ENCODE measurements around the gene RUNX3. TPM values are rescaled to one million over a fixed set of nuclear protein-coding genes. Genes with fewer than 3 reads are reported as not detected.
"Not testable (repeated sequence)": the region's sequence is repeated elsewhere in the genome, so short reads cannot be mapped to it uniquely, and the experiment has no call there.

Gene RUNX3
- total RNA-seq, 1 donor from 2014 or later: 98.8 TPM

DNA sequence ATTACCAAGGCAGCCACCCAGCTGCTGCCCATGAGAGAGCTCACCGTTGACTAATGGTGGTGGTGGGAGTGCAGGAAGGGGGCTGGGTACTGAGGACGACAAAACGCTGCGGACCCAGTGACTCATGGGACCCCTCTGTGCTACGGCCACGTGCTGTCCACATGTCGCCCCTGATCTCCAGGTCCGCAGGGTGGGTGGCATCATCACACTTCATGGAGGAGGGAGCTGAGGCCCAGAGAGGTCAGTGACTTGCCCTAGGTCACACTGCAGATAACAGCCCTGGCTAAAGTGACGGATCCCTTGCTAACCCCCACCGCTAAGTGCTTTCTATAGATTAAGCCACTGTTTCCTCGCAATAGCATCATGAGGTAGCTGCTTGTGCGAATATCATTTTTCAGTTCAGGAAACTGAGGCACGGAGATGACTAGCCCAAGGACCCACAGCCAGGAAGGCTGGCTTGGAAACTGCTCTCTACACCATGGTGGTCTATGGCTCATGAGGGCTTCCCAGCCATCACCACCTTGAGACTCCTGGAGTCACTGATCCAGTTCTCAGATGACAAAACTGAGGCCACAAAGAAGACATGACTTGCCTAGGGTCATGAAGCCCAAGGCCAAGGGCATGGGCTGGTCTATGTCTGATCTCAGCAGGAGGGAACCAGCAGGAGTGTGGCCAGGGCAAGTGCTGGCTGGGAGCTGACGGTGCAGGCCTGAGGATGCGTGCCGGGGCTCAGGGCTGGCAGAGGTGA is 12.6 kb downstream of the RUNX3 start:
- intact Hi-C loops (cut with micrococcal nuclease): no loop called here

DNA sequence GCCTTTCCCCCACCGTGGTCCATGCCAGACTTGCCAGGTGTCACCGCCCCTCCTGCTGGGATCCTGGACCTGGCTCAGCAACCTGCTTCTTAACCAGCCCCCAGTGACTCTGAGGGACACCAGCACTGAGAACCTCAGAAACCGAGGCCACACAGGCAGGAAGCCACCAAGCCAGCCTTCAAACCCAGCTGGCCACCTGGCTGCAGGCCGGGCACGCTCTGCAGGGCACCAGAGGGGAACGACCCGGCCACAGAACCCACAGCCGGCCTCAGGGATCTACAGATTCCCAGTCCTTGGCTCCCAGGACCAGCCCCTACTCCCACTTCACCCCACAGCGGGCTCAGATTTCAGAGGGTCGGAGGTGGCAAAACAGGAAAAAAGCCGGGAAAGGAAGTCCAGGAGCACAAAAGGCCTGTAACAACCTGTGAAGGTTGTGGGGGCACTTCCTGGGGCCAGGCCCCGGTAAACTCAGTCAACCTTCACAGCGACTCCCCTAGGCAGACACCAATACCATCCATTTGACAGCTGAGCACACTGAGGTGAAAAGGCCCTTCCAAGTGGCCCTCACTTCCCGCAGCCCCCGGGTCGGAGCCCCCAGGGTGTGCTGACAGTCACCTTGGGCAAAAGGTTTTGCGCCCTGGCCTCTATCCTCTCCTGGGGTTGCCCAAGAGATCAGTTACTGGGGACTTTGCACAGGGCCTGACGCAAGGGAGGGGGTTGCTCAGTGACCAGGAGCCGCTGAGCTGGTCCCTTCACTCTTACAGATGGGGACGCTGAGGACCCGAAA is 14.1 kb downstream of the RUNX3 start:
- intact Hi-C loops (cut with micrococcal nuclease): no loop called here

DNA sequence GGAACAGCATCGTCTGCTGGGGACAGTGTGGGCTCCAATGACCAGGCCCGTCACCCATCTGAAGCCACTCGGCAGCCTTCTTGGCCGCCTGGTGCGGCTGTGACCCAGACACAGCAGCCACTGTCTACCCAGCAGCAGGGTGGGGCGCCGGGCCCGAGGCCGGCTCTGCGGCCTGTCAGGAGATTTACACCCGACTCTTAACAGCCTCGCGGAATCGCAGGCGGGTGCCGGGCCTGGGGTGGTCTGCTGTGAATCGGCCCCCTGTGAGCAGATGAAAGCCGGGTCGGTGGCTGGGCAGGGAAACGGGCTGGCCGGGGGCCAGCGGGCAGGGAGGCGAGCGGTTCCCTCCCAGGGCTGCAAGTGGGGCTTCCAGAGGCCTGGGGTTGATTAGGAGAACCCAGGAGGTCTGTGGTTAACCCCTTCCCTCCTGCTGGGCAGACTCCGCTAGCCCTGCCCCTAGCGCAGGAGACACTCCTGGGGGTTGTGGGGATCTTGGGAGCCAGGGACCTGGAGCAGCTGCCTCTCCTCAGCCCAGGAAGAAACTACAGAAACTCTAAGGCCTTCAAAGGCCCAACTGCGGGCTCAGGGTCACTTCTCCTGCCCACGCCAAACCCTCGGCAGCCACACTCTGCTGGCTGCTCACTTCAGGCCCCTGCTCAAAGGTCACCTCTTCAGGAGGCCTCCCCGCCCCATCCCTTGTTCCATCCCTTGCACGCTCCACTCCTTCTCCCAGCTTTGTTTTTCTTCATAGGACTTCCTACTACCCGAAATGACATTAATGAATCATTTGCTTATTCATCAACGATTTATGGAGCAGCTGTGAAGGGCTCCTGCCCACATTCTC is 15.6 kb downstream of the RUNX3 start:
- intact Hi-C loops (cut with micrococcal nuclease): loop anchor here (5.0 kb wide), 1 partner anchor 67 kb away; no protein-coding TSS in a partner anchor

DNA sequence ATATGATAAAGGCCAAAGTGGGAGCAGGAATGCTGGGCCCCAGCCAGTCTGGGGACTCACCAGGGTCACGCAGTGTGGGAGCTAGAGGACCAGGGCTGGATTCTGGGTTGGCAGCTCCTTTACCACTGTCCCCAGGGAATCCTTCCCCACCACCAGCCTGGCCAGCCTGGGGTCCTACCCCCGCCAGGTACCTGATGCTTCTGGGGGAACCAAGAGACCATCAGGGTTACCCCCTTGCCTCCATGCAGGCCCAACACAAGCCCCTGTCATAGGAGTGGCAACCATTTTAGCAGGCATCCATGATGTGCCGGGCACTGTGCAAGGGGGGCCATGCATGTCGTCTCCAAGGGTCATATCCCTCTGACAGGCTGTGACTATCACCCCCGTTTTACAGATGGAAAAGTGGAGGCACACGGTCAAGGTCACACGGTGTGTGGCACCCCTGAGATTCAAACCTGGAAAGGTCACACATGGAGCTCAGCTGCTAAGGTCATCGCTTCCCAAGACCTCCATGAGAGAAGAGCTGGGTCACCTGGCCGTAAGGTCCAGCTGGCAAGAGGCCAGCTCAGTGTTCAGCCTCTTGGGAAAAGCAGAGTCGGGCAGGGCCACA is 16.4 kb downstream of the RUNX3 start:
- intact Hi-C loops (cut with micrococcal nuclease): loop anchor here (5.0 kb wide), 1 partner anchor 66 kb away; no protein-coding TSS in a partner anchor

DNA sequence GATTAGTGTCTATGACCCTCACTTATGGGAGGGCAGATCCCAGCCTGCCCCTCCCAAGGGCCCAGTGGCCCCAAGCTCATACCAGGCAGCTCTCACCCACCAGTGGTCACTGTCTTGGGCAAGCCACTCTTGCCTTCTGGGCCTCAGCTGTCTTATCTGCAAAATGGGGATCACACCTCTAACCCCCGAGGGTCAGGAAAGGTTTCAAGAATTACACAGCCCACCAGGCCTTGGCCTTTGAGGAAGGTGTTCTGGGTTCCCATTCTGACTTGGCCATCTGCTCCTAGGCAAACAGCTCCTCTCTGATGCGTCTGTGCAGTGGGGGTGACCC is 16.8 kb downstream of the RUNX3 start:
- intact Hi-C loops (cut with micrococcal nuclease): loop anchor here (5.0 kb wide), 1 partner anchor 66 kb away; no protein-coding TSS in a partner anchor

DNA sequence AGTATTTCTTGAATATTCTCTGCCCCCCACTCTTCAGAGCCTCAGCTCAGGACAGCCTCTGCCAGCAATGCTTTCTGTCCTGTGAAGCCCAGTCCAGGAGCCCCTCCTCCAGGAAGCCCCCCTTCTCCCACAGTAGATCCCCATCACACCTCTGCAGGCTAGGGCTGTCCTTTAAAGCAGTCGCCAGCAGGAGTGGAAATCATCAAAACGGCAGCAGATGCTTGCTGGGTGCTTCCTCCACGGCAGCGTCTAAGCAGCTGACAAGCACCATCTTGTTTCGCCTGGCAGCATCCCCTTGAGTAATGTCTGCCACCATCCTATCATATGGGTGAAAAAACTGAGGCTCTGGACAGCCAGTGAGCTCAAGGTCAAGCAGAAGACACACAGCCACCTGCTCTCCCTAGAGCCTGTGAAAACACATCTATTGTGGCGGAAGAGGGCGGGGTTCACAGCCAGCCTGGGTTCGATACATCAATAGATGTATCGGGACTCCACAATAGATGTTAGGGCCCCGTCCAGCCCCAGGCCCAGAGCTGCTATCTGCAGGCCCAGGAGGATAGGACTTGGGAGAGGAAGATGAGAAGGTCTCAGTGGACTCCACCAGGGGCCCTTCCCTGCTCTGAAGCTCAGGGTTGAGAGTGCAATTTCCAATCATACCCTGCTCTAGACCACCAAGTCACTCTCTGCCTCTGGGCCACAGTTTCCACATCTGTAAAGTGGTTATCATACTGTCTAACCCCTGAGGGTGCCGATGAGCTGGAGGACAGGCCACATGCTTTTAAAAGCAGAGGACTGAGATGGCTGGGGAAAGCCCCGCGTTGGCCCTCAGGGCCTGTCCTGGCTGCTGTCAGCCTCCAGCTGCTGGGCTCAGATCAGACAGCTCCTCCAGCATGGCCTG is 17.5 kb downstream of the RUNX3 start:
- intact Hi-C loops (cut with micrococcal nuclease): loop anchor here (5.0 kb wide), 1 partner anchor 65 kb away; no protein-coding TSS in a partner anchor

DNA sequence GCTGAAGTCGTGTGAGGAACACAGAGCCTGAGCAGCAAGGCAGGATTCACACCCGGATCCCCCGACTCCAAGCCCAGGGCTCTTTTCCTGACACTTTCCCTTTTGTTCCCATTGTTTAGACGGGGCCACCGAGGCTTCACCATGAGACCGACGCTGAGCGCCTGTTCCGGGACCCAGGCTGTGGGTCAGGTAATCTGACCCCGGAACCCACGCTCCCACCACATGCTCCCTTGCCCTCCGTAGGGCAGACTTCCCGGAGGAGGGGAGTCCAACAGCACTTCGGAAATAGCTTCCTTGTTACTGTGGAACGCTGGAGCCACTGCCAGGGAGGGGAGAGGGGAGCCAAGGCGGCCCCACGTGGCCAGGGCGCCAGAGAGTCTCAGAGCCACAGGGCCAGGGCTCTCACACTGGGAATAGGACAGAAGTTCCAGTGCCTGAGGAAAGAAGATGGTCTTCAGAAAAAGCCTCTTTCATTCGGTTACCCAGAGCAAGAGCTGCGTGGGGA is 18.4 kb downstream of the RUNX3 start:
- intact Hi-C loops (cut with micrococcal nuclease): loop anchor here (5.0 kb wide), 1 partner anchor 64 kb away; no protein-coding TSS in a partner anchor

DNA sequence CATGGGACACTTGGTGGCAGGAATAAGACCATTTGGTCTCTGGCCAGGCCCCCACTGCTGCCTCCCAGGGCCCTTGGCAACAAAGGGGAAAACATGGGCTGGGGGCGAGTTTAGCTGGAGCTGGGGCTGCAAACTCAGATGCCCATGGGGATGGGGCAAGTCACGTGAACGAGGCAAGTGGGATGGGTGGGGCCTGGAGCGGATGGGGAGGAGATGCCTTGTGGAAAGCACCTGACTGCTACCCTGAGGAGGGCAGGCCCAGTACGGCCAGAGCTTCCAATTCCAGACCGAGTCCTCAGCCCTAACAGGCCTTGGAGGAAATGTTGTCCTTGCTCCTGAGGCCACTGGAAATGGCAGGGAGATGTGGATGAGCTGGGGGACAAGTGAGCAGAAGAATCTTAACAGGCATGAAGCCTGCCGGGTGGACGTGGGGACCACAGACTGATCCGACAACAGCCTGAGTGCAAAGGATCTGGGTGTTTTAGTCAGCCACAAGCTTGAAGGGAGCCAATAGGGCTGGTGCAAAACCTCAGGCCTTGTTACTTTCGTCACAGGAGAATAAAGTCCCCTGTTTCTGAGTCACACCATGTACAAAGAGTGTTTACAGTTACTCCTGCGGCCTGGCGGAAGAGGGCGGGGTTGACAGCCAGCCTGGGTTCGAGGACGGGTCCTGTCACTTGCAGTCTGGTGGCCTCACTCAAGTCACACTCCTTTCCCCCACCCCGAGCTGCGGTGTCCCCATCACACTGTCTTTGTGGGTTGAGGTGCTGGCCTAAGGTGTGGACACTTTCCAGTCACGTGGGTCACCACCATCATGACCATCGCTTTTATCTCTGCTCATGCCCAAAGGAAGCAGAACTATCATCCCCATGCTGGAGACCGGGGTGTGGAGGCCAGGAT is 19.1 kb downstream of the RUNX3 start:
- intact Hi-C loops (cut with micrococcal nuclease): loop anchor here (5.0 kb wide), 1 partner anchor 64 kb away; no protein-coding TSS in a partner anchor

DNA sequence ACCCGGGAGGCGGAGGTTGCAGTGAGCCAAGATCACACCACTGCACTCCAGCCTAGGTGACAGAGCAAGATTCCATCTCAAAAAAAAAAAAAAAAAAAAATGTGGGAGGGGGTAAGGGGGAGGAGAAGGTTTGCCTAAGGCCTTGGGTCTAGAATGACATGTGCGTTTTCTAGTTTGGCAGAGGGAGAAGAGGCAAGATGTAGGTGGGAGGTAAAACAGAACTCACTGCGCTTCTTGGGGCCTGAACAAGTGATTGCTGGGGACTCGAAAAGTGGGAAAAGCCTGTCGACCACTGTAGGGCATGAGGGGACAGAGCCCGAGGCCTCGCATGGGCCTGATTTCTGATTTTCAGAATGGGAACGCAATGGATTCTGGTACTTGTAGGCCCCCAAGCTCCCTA is 19.9 kb downstream of the RUNX3 start:
- intact Hi-C loops (cut with micrococcal nuclease): loop anchor here (5.0 kb wide), 1 partner anchor 63 kb away; no protein-coding TSS in a partner anchor

DNA sequence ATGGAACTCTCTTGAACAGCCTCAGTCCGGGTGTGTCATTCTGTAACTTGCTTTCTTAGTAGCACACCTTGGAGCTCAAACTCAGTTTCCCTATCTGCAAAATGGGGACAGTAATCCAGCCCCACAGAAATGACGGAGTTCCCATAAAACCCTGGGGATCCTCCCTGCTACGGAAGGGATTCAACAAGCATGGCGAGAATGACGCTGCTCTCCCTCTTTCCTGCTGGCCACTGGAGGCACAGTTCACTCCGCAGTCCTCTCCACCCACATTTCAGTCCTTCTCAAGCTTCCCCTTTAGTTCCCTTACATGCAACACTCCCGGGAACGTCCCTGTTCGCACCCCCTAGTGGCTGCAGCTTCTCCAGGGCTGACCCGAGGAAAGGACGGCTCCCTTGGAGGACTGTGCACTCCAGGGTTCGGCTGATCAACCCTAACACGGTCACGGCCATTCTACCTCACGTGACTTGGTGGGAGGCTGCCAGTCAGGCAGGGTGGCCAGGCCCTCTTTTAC is 20.6 kb downstream of the RUNX3 start:
- intact Hi-C loops (cut with micrococcal nuclease): no loop called here

DNA sequence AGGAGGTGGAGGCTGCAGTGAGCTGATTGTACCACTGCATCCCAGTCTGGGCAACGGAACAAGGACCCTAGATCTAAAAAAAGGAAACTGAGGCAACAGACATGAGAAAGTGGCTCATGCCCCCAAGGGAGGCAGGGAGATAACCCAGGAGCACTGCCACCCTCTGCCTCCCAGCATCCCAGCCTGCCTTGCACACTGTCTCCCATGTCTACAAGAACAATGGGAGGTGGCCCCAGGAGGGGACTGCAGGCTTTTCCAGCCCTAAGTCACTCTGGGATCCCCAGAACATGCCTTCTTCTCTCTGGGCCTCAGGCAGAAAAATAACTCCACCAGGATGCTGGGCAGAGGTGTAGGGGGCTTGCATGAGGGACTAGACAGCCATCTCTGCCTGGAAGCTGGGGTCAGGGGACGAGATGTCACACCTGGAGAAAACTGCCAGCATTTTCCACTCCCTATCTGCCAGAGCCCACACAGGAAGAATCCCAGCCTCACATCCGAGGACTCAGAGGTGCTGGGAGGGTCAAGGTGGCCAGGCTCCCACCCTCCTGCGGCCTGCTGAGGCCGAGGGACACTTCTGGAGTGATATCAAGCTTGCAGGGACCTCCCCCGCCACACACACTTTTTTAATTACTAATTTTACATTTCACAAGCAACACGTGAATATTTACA is 21.4 kb downstream of the RUNX3 start:
- intact Hi-C loops (cut with micrococcal nuclease): no loop called here

DNA sequence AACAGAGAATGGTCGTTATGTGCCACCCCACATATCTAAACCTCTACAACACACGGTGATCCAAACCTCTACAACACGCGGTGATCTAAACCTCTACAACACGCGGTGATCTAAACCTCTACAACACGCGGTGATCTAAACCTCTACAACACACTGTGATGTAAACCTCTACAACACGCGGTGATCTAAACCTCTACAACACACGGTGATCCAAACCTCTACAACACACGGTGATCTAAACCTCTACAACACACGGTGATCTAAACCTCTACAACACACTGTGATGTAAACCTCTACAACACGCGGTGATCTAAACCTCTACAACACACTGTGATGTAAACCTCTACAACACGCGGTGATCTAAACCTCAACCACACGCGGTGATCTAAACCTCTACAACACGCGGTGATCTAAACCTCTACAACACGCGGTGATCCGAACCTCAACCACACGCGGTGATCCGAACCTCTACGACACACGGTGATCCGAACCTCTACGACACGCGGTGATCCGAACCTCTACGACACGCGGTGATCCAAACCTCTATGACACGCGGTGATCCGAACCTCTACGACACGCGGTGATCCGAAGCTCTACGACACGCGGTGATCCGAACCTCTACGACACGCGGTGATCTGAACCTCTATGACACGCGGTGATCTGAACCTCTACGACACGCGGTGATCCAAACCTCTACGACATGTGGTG is 22.3 kb downstream of the RUNX3 start:
- intact Hi-C loops (cut with micrococcal nuclease): not testable (repeated sequence)

DNA sequence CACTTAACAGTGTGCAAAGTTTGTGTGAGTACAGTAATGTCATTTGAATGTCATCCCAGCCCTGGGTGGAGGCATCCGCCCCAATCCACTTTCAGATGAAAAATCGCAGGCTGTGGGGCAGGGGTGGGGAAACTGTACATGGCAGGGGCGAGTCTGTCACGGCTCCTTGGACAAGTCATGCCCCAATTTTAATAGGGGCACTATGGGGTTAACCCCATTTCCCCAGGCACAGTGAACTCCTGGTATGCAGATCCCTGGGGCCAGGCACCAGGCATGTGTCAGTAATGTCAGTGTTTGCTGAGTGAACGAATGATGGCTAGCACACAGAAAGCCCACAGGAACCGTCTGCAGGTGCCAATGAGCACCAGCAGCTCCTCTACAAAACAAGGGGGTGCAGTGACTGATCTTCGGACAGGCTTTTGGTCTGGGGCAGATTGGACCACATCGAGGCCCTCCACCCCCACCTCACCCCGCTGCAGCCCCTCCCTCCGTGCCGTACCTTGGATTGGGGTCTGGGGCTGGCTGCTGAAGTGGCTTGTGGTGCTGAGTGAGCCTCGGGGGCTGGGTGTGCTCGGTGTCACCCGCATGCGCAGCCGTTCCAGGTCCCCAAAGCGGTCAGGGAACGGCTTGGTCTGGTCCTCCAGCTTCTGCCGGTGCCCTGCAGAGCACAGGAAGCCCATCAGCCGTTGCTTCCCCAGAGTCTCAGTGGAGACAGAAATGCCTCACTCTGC is 23.2 kb downstream of the RUNX3 start:
- intact Hi-C loops (cut with micrococcal nuclease): no loop called here

DNA sequence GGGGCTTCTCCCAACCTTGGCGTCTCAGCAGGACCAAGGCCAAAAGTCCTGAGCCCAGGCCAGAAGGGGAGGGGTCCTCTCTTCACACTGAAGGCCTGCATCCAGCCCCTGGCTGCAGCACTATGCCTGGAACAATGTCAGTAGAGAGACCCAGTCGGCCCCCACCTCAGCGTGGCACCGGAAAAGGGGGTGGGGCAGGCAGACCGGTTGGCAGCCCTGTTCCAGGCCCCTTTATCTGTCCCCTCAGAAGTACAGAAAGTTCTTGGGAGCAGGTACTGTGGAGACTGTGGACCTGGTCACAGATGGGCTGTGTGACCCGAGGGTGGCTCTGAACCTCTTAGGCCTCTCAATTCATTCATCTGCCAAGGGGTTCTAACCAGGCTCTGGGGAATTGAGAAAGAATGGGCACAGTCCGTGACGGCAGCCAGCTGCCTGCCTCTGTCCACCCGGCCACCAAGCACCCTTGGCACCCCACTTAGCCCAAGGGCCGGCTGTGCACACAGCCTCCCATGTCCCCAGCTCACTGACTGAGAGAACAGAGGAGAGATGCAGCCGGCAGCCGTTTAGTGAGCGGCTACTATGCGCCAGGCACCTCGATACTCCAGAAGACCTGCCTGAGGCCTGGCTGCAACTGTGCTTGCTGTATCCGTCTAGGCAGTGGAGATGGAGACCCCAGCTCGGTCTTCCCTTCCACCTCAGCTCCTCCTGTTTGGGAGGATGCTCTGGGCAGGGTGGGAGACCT is 23.9 kb downstream of the RUNX3 start:
- intact Hi-C loops (cut with micrococcal nuclease): no loop called here

DNA sequence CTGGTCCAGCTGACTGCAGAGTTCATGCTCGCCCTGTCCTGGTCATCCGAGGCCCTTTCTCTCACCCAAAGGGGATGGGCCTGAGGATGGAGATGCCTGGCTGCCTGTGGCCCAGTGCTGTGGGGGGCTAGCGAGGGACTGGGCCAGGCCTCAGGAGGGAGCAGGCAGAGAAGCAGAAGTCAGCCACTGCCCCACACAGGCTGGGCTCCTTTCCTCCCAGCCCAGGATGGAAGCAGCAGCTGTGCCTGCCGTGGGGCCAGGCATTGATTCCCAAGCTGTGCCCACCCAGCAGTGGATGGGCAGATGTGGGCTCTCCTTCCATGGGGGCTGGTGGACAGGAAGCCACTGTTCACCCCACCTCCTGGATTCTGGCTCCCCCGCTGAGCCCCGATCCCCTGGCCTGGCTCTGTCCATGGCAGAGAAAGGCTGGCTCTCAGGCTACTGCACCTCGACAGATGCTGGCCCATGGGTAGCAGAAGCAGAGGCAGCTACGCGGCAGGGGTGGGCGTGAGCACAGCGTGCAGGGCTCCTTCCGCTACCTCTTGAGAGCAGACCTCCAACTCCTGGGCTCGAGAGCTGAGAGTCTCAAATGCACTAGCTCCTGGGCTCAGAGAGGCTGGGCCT is 24.6 kb downstream of the RUNX3 start:
- intact Hi-C loops (cut with micrococcal nuclease): no loop called here
